ENCODE measurements around the gene PTPRCAP.

PTPRCAP gene

GRCh38 chr11:67400251-67400941 lies 37.1 kb downstream of the PTPRCAP start:
- intact Hi-C loops (cut with micrococcal nuclease): loop anchor here (2.0 kb wide), 1 partner anchor 68 kb away; the partner anchor contains the start of gene TMEM134
- Mint-ChIP-seq H3K27me3 (no peaks in the 10 kb centered on the region), H3K9me3 (no peaks in the 10 kb centered on the region), H3K27ac (peak overlapping the region; percentile 82), H3K36me3 (ENCODE audit: low read depth) (peaks cover 55% of the 10 kb centered on the region), H3K4me1 (ENCODE audit: low read depth) (peaks cover 82% of the 10 kb centered on the region), H3K4me3 (peak overlapping the region; percentile 80)

- Mint-ChIP-seq H3K4me1 (ENCODE audit: low read depth) (peaks cover 70% of the 10 kb centered on the region), H3K9me3 (no peaks in the 10 kb centered on the region), H3K27me3 (no peaks in the 10 kb centered on the region), H3K27ac (no peak overlapping the region), H3K36me3 (ENCODE audit: low read depth) (peaks cover 67% of the 10 kb centered on the region), H3K4me3 (no peak overlapping the region)
- intact Hi-C loops (cut with micrococcal nuclease): no loop called here
Measured at GRCh38 chr11:67398661-67399563, 38.6 kb downstream of the PTPRCAP start.

GRCh38 chr11:67397986-67398660 lies 39.4 kb downstream of the PTPRCAP start:
- Mint-ChIP-seq H3K36me3 (ENCODE audit: low read depth) (peaks cover 75% of the 10 kb centered on the region), H3K4me1 (ENCODE audit: low read depth) (peaks cover 70% of the 10 kb centered on the region), H3K27ac (no peak overlapping the region), H3K9me3 (no peaks in the 10 kb centered on the region), H3K27me3 (no peaks in the 10 kb centered on the region), H3K4me3 (no peak overlapping the region)
- intact Hi-C loops (cut with micrococcal nuclease): no loop called here

GRCh38 chr11:67397536-67397935 lies 39.9 kb downstream of the PTPRCAP start:
- Mint-ChIP-seq H3K4me1 (ENCODE audit: low read depth) (peaks cover 72% of the 10 kb centered on the region), H3K36me3 (ENCODE audit: low read depth) (peaks cover 78% of the 10 kb centered on the region), H3K27me3 (no peaks in the 10 kb centered on the region), H3K27ac (no peak overlapping the region), H3K4me3 (no peak overlapping the region), H3K9me3 (no peaks in the 10 kb centered on the region)
- intact Hi-C loops (cut with micrococcal nuclease): no loop called here

GRCh38 chr11:67396587-67397389 lies 40.7 kb downstream of the PTPRCAP start:
- peaks cover 85% of the 10 kb centered on the region for H3K36me3 Mint-ChIP-seq (ENCODE audit: low read depth)
- H3K9me3 Mint-ChIP-seq: no peaks in the 10 kb centered on the region
- H3K27me3 Mint-ChIP-seq: no peaks in the 10 kb centered on the region
- peak overlapping the region; percentile 22 for H3K27ac Mint-ChIP-seq
- H3K4me1 Mint-ChIP-seq (ENCODE audit: low read depth): peaks cover 70% of the 10 kb centered on the region
- no peak overlapping the region for H3K4me3 Mint-ChIP-seq
- intact Hi-C loops (cut with micrococcal nuclease): no loop called here

GRCh38 chr11:67396259-67396581 lies 41.3 kb downstream of the PTPRCAP start:
- intact Hi-C loops (cut with micrococcal nuclease): no loop called here
- H3K4me1 Mint-ChIP-seq (ENCODE audit: low read depth): peaks cover 71% of the 10 kb centered on the region
- H3K9me3 Mint-ChIP-seq: no peaks in the 10 kb centered on the region
- peak overlapping the region; percentile 22 for H3K27ac Mint-ChIP-seq
- peaks cover 90% of the 10 kb centered on the region for H3K36me3 Mint-ChIP-seq (ENCODE audit: low read depth)
- H3K27me3 Mint-ChIP-seq: no peaks in the 10 kb centered on the region
- no peak overlapping the region for H3K4me3 Mint-ChIP-seq

GRCh38 chr11:67395555-67396258 lies 41.8 kb downstream of the PTPRCAP start:
- no peaks in the 10 kb centered on the region for H3K27me3 Mint-ChIP-seq
- peaks cover 91% of the 10 kb centered on the region for H3K36me3 Mint-ChIP-seq (ENCODE audit: low read depth)
- intact Hi-C loops (cut with micrococcal nuclease): no loop called here
- no peak overlapping the region for H3K4me3 Mint-ChIP-seq
- H3K9me3 Mint-ChIP-seq: no peaks in the 10 kb centered on the region
- peaks cover 73% of the 10 kb centered on the region for H3K4me1 Mint-ChIP-seq (ENCODE audit: low read depth)
- no peak overlapping the region for H3K27ac Mint-ChIP-seq

GRCh38 chr11:67393990-67394389 lies 43.5 kb downstream of the PTPRCAP start:
- intact Hi-C loops (cut with micrococcal nuclease): loop anchor here (5.0 kb wide), 1 partner anchor 33 kb away; the partner anchor contains the start of gene RPS6KB2

GRCh38 chr11:67393437-67393836 lies 44.0 kb downstream of the PTPRCAP start:
- no peaks in the 10 kb centered on the region for H3K9me3 Mint-ChIP-seq
- H3K4me3 Mint-ChIP-seq: no peak overlapping the region
- peaks cover 69% of the 10 kb centered on the region for H3K36me3 Mint-ChIP-seq (ENCODE audit: low read depth)
- no peaks in the 10 kb centered on the region for H3K27me3 Mint-ChIP-seq
- intact Hi-C loops (cut with micrococcal nuclease): loop anchor here (5.0 kb wide), 1 partner anchor 34 kb away; the partner anchor contains the start of gene RPS6KB2
- H3K4me1 Mint-ChIP-seq (ENCODE audit: low read depth): peaks cover 66% of the 10 kb centered on the region
- H3K27ac Mint-ChIP-seq: no peak overlapping the region

More at GRCh38 chr11:67393990-67394389, 43.5 kb downstream of the PTPRCAP start:
- H3K4me3 Mint-ChIP-seq: no peak overlapping the region
- H3K27ac Mint-ChIP-seq: no peak overlapping the region
- no peaks in the 10 kb centered on the region for H3K27me3 Mint-ChIP-seq
- H3K9me3 Mint-ChIP-seq: no peaks in the 10 kb centered on the region
- H3K4me1 Mint-ChIP-seq (ENCODE audit: low read depth): peaks cover 70% of the 10 kb centered on the region
- H3K36me3 Mint-ChIP-seq (ENCODE audit: low read depth): peaks cover 74% of the 10 kb centered on the region

GRCh38 chr11:67392183-67392715 lies 45.2 kb downstream of the PTPRCAP start:
- Mint-ChIP-seq H3K4me1 (ENCODE audit: low read depth) (peaks cover 60% of the 10 kb centered on the region), H3K4me3 (peak overlapping the region; percentile 93), H3K9me3 (no peaks in the 10 kb centered on the region), H3K27ac (peak overlapping the region; percentile 95), H3K27me3 (no peaks in the 10 kb centered on the region), H3K36me3 (ENCODE audit: low read depth) (peaks cover 57% of the 10 kb centered on the region)
- intact Hi-C loops (cut with micrococcal nuclease): loop anchor here (5.0 kb wide), 1 partner anchor 35 kb away; the partner anchor contains the start of gene RPS6KB2

- no peaks in the 10 kb centered on the region for H3K27me3 Mint-ChIP-seq
- H3K27ac Mint-ChIP-seq: peak within 1 kb of the TSS; percentile 95
- no peaks in the 10 kb centered on the region for H3K9me3 Mint-ChIP-seq
- H3K4me3 Mint-ChIP-seq: peak within 1 kb of the TSS; percentile 93
- peaks cover 60% of the 10 kb centered on the region for H3K4me1 Mint-ChIP-seq (ENCODE audit: low read depth)
- H3K36me3 Mint-ChIP-seq (ENCODE audit: low read depth): peaks cover 50% of the 10 kb centered on the region
- intact Hi-C loops (cut with micrococcal nuclease): loop anchor here (2.0 to 5.0 kb wide), 2 partner anchors 36 to 77 kb away; partner anchors contain the start of genes RPS6KB2 and TMEM134
Measured at GRCh38 chr11:67391304-67392182, 45.9 kb downstream of the PTPRCAP start, which contains the start of gene RAD9A. Gene RAD9A (plus strand): TSS chr11:67391986. CDS start chr11:67392045, 59 bp downstream.

- Mint-ChIP-seq H3K36me3 (ENCODE audit: low read depth) (peaks cover 44% of the 10 kb centered on the region), H3K4me3 (peak overlapping the region; percentile 93), H3K9me3 (no peaks in the 10 kb centered on the region), H3K27ac (peak overlapping the region; percentile 95), H3K4me1 (ENCODE audit: low read depth) (peaks cover 56% of the 10 kb centered on the region), H3K27me3 (no peaks in the 10 kb centered on the region)
- intact Hi-C loops (cut with micrococcal nuclease): loop anchor here (2.0 to 5.0 kb wide), 2 partner anchors 36 to 78 kb away; partner anchors contain the start of genes RPS6KB2 and TMEM134
Measured at GRCh38 chr11:67390947-67391303, 46.6 kb downstream of the PTPRCAP start.

Measured in dendritic cell treated with granulocyte-macrophage colony-stimulating factor and Interleukin-4, amounts not matched to agents 40 ng/mL and 50 ng/mL, for 4 days (primary cell).